GM18499 (cell line): ENCODE results near the gene JHY.

Source experiments
- ATAC-seq: cut with Tn5 transposase; IDR thresholded peaks from one replicate; pipeline ENCODE4 v1.9.1; 2021; ENCODE audit warnings: moderate number of reproducible peaks; ENCODE audit not compliant: insufficient read depth, unreplicated experiment

The JHY gene

GRCh38 chr11:123000721-123001120, 118.2 kb downstream of the JHY start:
- no peak for ATAC-seq

GRCh38 chr11:123006860-123007542, 124.4 kb downstream of the JHY start:
- ATAC-seq: no peak
